Stimulated activated naive CD4-positive, alpha-beta T cell (primary cell): ENCODE data around the gene CSNK1G1.
"Not testable (repeated sequence)": the region's sequence is repeated elsewhere in the genome, so short reads cannot be mapped to it uniquely, and the experiment has no call there.

ENCODE experiments used
- DNase-seq, 6 experiments: peaks; one replicate each; lab custom pipeline; 2025; lab: John Stamatoyannopoulos, UW

CSNK1G1 gene

DNA sequence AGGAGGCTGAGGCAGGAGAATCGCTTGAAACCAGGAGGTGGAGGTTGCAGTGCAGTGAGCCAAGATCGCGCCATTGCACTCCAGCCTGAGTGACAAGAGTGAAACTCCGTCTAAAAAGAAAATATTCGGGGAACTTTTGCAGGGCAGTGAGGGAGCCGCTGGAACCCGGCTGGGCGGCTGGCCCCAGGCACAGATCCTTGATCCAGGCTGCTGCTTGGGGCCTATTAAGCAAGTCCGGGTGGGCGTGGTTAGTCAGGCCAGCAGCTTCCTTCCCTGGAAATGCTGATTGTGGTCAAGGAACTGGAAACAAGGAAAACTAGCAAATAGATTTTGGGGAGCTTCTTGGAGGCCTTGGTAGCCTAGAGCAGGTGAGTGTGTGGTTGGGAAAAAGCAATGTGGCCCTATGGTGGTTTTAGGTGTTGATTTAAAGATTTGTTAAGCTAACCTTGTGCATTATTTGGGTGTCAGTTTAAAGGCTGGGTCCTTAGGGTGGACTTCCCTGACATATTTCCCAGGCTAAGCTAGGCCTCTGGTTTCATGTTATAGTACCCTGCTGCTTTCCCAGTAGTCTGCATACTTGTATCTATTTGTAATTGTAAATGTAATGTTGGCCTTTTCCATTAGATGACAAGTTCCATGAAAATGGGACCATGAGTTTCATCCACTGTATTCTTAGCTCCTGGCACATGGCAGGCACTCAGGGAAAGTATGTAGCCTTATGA, 222.2 kb downstream of the CSNK1G1 start:
- no peak for DNase-seq

- no peak for DNase-seq
These were observed 223.8 kb downstream of the CSNK1G1 start for GRCh38 chr15:64132217-64132616.

GRCh38 chr15:64131547-64131946, 224.4 kb downstream of the CSNK1G1 start:
- no peak for DNase-seq

DNA sequence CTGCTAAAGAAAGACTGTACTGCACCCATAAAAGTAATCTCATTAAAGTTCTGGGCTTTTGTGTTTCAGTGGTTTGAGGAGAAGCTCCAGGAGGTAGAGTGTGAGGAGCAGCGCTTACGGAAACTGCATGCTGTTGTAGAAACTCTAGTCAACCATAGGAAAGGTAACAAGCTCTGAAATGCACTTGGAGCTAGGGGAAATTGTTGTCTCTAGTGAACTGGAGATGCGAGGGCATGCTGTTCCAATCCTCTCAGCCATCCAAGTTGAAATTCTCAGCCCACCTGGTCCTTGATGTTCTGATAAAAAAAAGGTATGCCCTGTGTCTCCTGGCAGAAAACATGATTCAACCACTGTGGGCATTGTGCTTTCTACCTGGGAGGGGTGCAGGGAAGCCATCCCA, 225.8 kb downstream of the CSNK1G1 start:
- no peak for DNase-seq

GRCh38 chr15:64127521-64128270, 228.3 kb downstream of the CSNK1G1 start:
- DNase-seq, result no peak

GRCh38 chr15:64125978-64126377, 230.0 kb downstream of the CSNK1G1 start:
- no peak for DNase-seq

GRCh38 chr15:64122936-64123351, 233.0 kb downstream of the CSNK1G1 start:
- DNase-seq, result no peak

DNA sequence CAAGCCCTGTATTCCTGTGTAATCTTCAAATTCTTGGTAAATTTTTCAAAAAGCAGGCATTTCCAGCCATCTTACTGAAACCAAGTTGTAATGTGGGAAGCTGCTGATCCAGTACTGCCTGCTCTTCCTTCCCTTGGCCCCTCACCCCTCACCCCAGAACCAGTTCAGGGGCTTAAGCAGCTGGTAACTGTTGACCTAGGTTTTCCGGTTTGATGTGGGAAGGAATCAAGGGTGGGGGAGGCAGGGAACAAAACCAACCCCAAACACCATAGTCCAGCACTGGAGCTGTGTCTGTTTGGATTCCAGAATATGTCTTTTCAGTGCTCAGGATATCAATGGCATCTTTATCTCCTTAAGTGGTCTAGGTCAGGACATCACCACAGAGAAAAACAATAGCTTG, 233.5 kb downstream of the CSNK1G1 start:
- DNase-seq, result no peak

GRCh38 chr15:64121614-64122013, 234.4 kb downstream of the CSNK1G1 start:
- DNase-seq, result no peak

DNA sequence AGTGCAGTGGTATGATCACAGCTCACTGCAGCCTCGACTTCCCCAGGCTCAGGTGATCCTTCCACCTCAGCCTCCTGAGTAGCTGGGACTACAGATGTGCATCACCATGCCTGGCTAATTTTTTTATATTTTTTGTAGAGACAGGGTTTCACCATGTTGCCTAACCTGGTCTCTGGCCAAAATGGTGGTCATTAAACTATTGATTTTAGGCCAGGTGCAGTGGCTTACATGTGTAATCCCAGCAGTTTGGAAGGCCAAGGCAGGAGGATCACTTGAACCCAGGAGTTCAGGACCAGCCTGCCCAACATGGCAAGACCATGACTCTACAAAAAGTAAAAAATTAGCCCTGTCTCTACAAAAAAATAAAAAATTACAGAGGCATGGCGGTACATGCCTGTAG, 235.7 kb downstream of the CSNK1G1 start:
- not testable (repeated sequence) for DNase-seq

DNA sequence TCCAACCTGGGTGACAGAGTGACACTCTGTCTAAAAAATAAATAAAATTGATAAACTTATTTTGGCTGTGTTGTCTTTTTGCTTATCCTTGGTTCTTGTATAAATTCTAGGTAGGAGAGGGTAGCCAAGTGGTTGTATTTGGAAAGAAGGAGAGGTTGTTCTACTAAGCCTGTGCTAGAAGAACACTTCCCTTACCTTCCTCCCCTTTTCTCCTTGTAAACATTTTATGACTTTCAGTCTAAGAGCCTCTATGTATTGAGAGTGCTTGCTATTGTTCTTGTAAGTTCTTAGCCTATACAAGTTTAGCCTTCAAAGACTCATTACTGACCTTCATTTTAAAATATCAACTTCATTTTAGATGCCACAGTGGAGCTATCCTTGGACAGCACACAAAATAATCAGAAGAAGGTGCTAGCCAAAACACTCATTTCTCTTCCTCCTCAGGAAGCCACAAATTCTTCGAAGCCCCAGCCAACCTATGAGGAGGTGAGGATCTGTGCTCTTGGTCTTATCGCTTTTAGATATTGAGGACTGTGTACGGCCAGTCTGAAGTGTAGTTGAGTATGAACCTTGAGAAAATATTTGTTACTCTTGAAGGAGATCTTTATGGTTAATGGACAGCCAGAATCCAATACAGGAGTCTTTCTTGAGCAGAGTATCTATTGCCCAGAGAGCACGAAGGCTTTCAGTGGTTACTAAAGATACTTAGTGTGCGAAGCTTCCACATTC, 238.1 kb downstream of the CSNK1G1 start:
- no peak for DNase-seq
